PC-9 (cell line): ENCODE measurements around the gene CCDC181.

Source experiments
- CTCF ChIP-seq: fragments of 200-600 bp; sonication (generic); conservative IDR thresholded peaks from 2 replicates; pipeline ENCODE4 v1.6.1; 2017; ENCODE audit warnings: mixed run types, antibody characterized with exemption, mild to moderate bottlenecking, moderate library complexity
- EZH2 ChIP-seq: fragments of 200-600 bp; sonication (generic); IDR thresholded peaks from 2 replicates; pipeline ENCODE4 v1.8.0; 2017; ENCODE audit warnings: antibody characterized with exemption, low read depth

DNA sequence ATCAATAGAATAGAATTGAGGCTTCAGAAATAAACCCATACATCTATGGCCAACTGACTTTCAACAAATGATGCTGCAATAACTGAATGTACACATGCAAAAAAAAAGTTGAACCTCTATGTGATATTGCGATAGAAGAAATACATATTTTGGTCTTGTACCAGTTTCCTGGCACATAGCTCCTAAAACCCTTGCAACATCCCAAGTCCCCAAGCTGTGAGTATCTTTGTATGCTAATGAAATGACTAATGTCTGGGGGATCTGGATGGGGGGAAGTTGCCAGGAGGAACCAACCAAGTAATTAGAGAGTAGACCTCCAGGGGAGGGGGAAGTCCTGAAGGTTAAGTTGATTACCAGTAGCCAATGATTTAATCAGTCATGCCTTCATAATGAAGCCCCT lies 34.9 kb downstream of the CCDC181 start:
- no peak for TF ChIP-seq EZH2
- no peak for TF ChIP-seq CTCF
